H9 (cell line): ENCODE results near the gene NFU1. TPM values are rescaled to one million over a fixed set of nuclear protein-coding genes. Genes with fewer than 3 reads are reported as not detected.

Source experiments
- DNase-seq: peaks from one replicate; pipeline ENCODE4 v3.0.0-alpha.2; 2017
- H2AFZ ChIP-seq: one replicate; pipeline ENCODE4 v1.6.1; 2013; ENCODE audit warnings: mild to moderate bottlenecking, low read length, control low read depth, moderate library complexity
- H2AK5ac ChIP-seq: 2 replicates; pipeline ENCODE4 v1.6.1; 2013; ENCODE audit warnings: low read length, control low read depth, mixed read lengths; ENCODE audit not compliant: insufficient read length
- H2BK120ac ChIP-seq: one replicate; pipeline ENCODE4 v1.6.1; 2013; ENCODE audit warnings: low read depth, mild to moderate bottlenecking, low read length, control low read depth, inconsistent platforms; ENCODE audit not compliant: poor library complexity, severe bottlenecking
- H2BK12ac ChIP-seq: 2 replicates; pipeline ENCODE4 v1.6.1; 2013; ENCODE audit warnings: low read length, control low read depth, mixed read lengths, low read depth; ENCODE audit not compliant: insufficient read length
- H2BK15ac ChIP-seq: 2 replicates; pipeline ENCODE4 v1.6.1; 2013; ENCODE audit warnings: low read depth, low read length, control low read depth
- H2BK20ac ChIP-seq: one replicate; pipeline ENCODE4 v1.6.1; 2013; ENCODE audit warnings: low read depth, mild to moderate bottlenecking, low read length, control low read depth, inconsistent platforms; ENCODE audit not compliant: poor library complexity, severe bottlenecking
- H2BK5ac ChIP-seq: 2 replicates; pipeline ENCODE4 v1.6.1; 2013; ENCODE audit warnings: low read length, control low read depth, mixed read lengths; ENCODE audit not compliant: insufficient read length
- H3K14ac ChIP-seq: 2 replicates; pipeline ENCODE4 v1.6.1; 2013; ENCODE audit warnings: low read length, control low read depth; ENCODE audit not compliant: insufficient read depth
- H3K18ac ChIP-seq: 2 replicates; pipeline ENCODE4 v1.6.1; 2013; ENCODE audit warnings: low read depth, mild to moderate bottlenecking, mixed read lengths, low read length, control low read depth; ENCODE audit not compliant: insufficient read length
- H3K23ac ChIP-seq: 2 replicates; pipeline ENCODE4 v1.6.1; 2013; ENCODE audit warnings: low read length, control low read depth, mixed read lengths, low read depth; ENCODE audit not compliant: insufficient read length
- H3K23me2 ChIP-seq: 2 replicates; pipeline ENCODE4 v1.6.1; 2013; ENCODE audit warnings: low read depth, mild to moderate bottlenecking, mixed read lengths, low read length, control low read depth; ENCODE audit not compliant: insufficient read length, poor library complexity, severe bottlenecking
- H3K27ac ChIP-seq: 2 replicates; pipeline ENCODE4 v1.5.1; 2013; ENCODE audit warnings: low read length, control low read depth, mixed read lengths, low read depth; ENCODE audit not compliant: insufficient read length
- H3K27me3 ChIP-seq: 2 replicates; pipeline ENCODE4 v1.6.1; 2013; ENCODE audit warnings: low read length, control low read depth, inconsistent platforms; ENCODE audit not compliant: insufficient read depth
- H3K4ac ChIP-seq: 2 replicates; pipeline ENCODE4 v1.6.1; 2013; ENCODE audit warnings: low read depth, mild to moderate bottlenecking, control low read depth, inconsistent platforms, low read length, moderate library complexity
- H3K4me1 ChIP-seq: 2 replicates; pipeline ENCODE4 v1.6.1; 2013; ENCODE audit warnings: low read length, control low read depth, inconsistent platforms; ENCODE audit not compliant: insufficient read depth
- H3K4me2 ChIP-seq: 2 replicates; pipeline ENCODE4 v1.6.1; 2013; ENCODE audit warnings: low read length, control low read depth, mixed read lengths; ENCODE audit not compliant: insufficient read length, insufficient read depth
- H3K56ac ChIP-seq: 2 replicates; pipeline ENCODE4 v1.6.1; 2013; ENCODE audit warnings: low read depth, mild to moderate bottlenecking, mixed read lengths, low read length, control low read depth; ENCODE audit not compliant: insufficient read length
- H3K79me1 ChIP-seq: 2 replicates; pipeline ENCODE4 v1.6.1; 2013; ENCODE audit warnings: low read depth, mild to moderate bottlenecking, moderate library complexity, low read length, control low read depth, inconsistent platforms; ENCODE audit not compliant: insufficient read depth, poor library complexity, severe bottlenecking
- H3K79me2 ChIP-seq: 2 replicates; pipeline ENCODE4 v1.6.1; 2013; ENCODE audit warnings: low read length, control low read depth, inconsistent platforms; ENCODE audit not compliant: insufficient read depth
- H3K9ac ChIP-seq: 2 replicates; pipeline ENCODE4 v1.6.1; 2013; ENCODE audit warnings: low read length, control low read depth, mixed read lengths; ENCODE audit not compliant: insufficient read length; ENCODE audit errors: extremely low read depth
- H3K9me3 ChIP-seq: one replicate; pipeline ENCODE4 v1.6.1; 2013; ENCODE audit warnings: low read depth, low read length, inconsistent platforms; ENCODE audit not compliant: control insufficient read depth
- H3T11ph ChIP-seq: one replicate; pipeline ENCODE4 v1.6.1; 2013; ENCODE audit warnings: mild to moderate bottlenecking, low read length, control low read depth, inconsistent platforms
- H4K20me1 ChIP-seq: one replicate; pipeline ENCODE4 v1.6.1; 2013; ENCODE audit not compliant: control insufficient read depth, insufficient read length, insufficient read depth
- H4K5ac ChIP-seq: 2 replicates; pipeline ENCODE4 v1.6.1; 2013; ENCODE audit warnings: low read depth, mild to moderate bottlenecking, mixed read lengths, low read length, control low read depth; ENCODE audit not compliant: insufficient read length
- H4K8ac ChIP-seq: replicated peaks from 2 replicates; pipeline ENCODE4 v1.6.1; 2013; ENCODE audit warnings: low read length, control low read depth, mixed read lengths, low read depth; ENCODE audit not compliant: insufficient read length
- H4K91ac ChIP-seq: 2 replicates; pipeline ENCODE4 v1.6.1; 2013; ENCODE audit warnings: low read depth, mild to moderate bottlenecking, moderate library complexity, mixed read lengths, low read length, control low read depth; ENCODE audit not compliant: insufficient read length
- H3K27ac Mint-ChIP-seq, 3 experiments: 2 replicates in 2 of 3; 3 replicates in 1 of 3; pipeline ENCODE4 v1.8.0; 2020 to 2021; ENCODE audit warnings: mixed read lengths in 3 of 3, mild to moderate bottlenecking in 1 of 3, moderate library complexity in 1 of 3
- H3K27me3 Mint-ChIP-seq: 2 replicates; pipeline ENCODE4 v1.8.0; 2021; ENCODE audit warnings: low read depth, mild to moderate bottlenecking, moderate library complexity, mixed read lengths
- H3K36me3 Mint-ChIP-seq, 3 experiments: 2 replicates in 2 of 3; 3 replicates in 1 of 3; pipeline ENCODE4 v1.8.0; 2020 to 2021; ENCODE audit warnings: low read depth in 3 of 3, mixed read lengths in 3 of 3; ENCODE audit not compliant: insufficient read depth in 1 of 3
- H3K4me1 Mint-ChIP-seq, 2 experiments: 2 replicates each; pipeline ENCODE4 v1.8.0; 2020; ENCODE audit warnings: mixed read lengths in 2 of 2
- H3K4me3 Mint-ChIP-seq, 2 experiments: 2 replicates in 1 of 2; 3 replicates in 1 of 2; pipeline ENCODE4 v1.8.0; 2020 to 2021; ENCODE audit warnings: mild to moderate bottlenecking in 2 of 2, mixed read lengths in 2 of 2, moderate library complexity in 1 of 2
- H3K9me3 Mint-ChIP-seq, 2 experiments: 2 replicates in 1 of 2; 3 replicates in 1 of 2; pipeline ENCODE4 v1.8.0; 2020; ENCODE audit warnings: mild to moderate bottlenecking in 2 of 2, mixed read lengths in 2 of 2, moderate library complexity in 1 of 2
- CTCF ChIP-seq: fragments of 200-600 bp; sonication (generic); conservative IDR thresholded peaks from 3 replicates; pipeline ENCODE4 v1.8.0; 2021; ENCODE audit warnings: antibody characterized with exemption, mild to moderate bottlenecking
- WGBS: extraction: QIAGEN DNeasy Blood & Tissue Kit; methylation state at CpG from one replicate; pipeline ENCODE4 v1.1.7; 2013; ENCODE audit warnings: missing lambda C conversion rate, low lambda C conversion rate, mixed read lengths; ENCODE audit not compliant: insufficient read length; ENCODE audit errors: extremely low coverage; 5-methylcytosine and 5-hydroxymethylcytosine counted together
- total RNA-seq: library from RNA; stranded (reverse); gene quantifications from 2 replicates; pipeline ENCODE4 v1.2.1, GENCODE V29; 2021

Gene NFU1
- total RNA-seq, 1 experiment from 2014 or later: 61.4 TPM

- no peak overlapping the region for H3K23ac ChIP-seq
- H2BK12ac ChIP-seq: no peak overlapping the region
- no peaks in the 10 kb centered on the region for H3K23me2 ChIP-seq
- no peak for TF ChIP-seq CTCF
- H4K5ac ChIP-seq: no peak overlapping the region
- no peak overlapping the region for H3K4me2 ChIP-seq
- H3K79me1 ChIP-seq: no peaks in the 10 kb centered on the region
- Mint-ChIP-seq H3K4me1 (peaks cover 1 to 2% of the 10 kb centered on the region in 2 experiments), H3K9me3 (no peaks in the 10 kb centered on the region), H3K4me3 (no peak overlapping the region), H3K27me3 (no peaks in the 10 kb centered on the region), H3K27ac (no peak overlapping the region), H3K36me3 (peaks cover 0 to 48% (median 16%) of the 10 kb centered on the region in 3 experiments; a peak in 6 of 7 replicates)
- no peak for DNase-seq
- H2AFZ ChIP-seq: no peak overlapping the region
- H3K79me2 ChIP-seq: no peaks in the 10 kb centered on the region
- no peak overlapping the region for H3K18ac ChIP-seq
- H3T11ph ChIP-seq: no peak overlapping the region
- WGBS: no CpG with 5 or more reads among the region's 6 CpGs
- H3K27ac ChIP-seq: no peak overlapping the region
- no peak overlapping the region for H4K91ac ChIP-seq
- no peak overlapping the region for H2BK15ac ChIP-seq
- no peak overlapping the region for H2BK5ac ChIP-seq
- H3K4me1 ChIP-seq: no peaks in the 10 kb centered on the region
- no peak overlapping the region for H3K4ac ChIP-seq
- no peaks in the 10 kb centered on the region for H3K27me3 ChIP-seq
- H2BK20ac ChIP-seq: no peak overlapping the region
- no peaks in the 10 kb centered on the region for H4K20me1 ChIP-seq
- H4K8ac ChIP-seq: no peak overlapping the region
- no peak overlapping the region for H3K56ac ChIP-seq
- H2AK5ac ChIP-seq: no peak overlapping the region
- no peak overlapping the region for H3K9ac ChIP-seq
- H2BK120ac ChIP-seq: no peak overlapping the region
- no peaks in the 10 kb centered on the region for H3K9me3 ChIP-seq
- no peak overlapping the region for H3K14ac ChIP-seq
Observed at GRCh38 chr2:69429491-69430183, 7.6 kb downstream of the NFU1 start.
